ENCODE results near the gene FARS2.

The FARS2 gene

GRCh38 chr6:5471637-5472398 is 210.5 kb downstream of the FARS2 start:
- FAIRE-seq: no peak

GRCh38 chr6:5472571-5472970 is 211.3 kb downstream of the FARS2 start:
- FAIRE-seq: no peak

- no peak for FAIRE-seq
These were observed 214.5 kb downstream of the FARS2 start for GRCh38 chr6:5475779-5476178.

GRCh38 chr6:5478380-5478779 is 217.1 kb downstream of the FARS2 start:
- no peak for FAIRE-seq

GRCh38 chr6:5481033-5481432 is 219.7 kb downstream of the FARS2 start:
- FAIRE-seq: no peak

- FAIRE-seq: no peak
These were observed 220.4 kb downstream of the FARS2 start for GRCh38 chr6:5481750-5482149.

GRCh38 chr6:5482619-5483018 is 221.3 kb downstream of the FARS2 start:
- FAIRE-seq: no peak

- FAIRE-seq: no peak
These were observed 223.4 kb downstream of the FARS2 start for GRCh38 chr6:5484692-5485091.

GRCh38 chr6:5486214-5486613 is 224.9 kb downstream of the FARS2 start:
- FAIRE-seq: no peak

GRCh38 chr6:5490501-5491069 is 229.3 kb downstream of the FARS2 start:
- FAIRE-seq: no peak

- peak; percentile 31 for FAIRE-seq
These were observed 231.0 kb downstream of the FARS2 start for GRCh38 chr6:5492356-5492755.

- no peak for FAIRE-seq
These were observed 232.5 kb downstream of the FARS2 start for GRCh38 chr6:5493806-5494205.

- no peak for FAIRE-seq
These were observed 236.7 kb downstream of the FARS2 start for GRCh38 chr6:5497896-5498578.

- no peak for FAIRE-seq
These were observed 237.2 kb downstream of the FARS2 start for GRCh38 chr6:5498579-5498899.

GRCh38 chr6:5499644-5500306 is 238.5 kb downstream of the FARS2 start:
- no peak for FAIRE-seq

GRCh38 chr6:5501837-5502236 is 240.5 kb downstream of the FARS2 start:
- FAIRE-seq: no peak

GRCh38 chr6:5504078-5504477 is 242.8 kb downstream of the FARS2 start:
- FAIRE-seq: no peak

GRCh38 chr6:5506149-5506548 is 244.8 kb downstream of the FARS2 start:
- FAIRE-seq: no peak

GRCh38 chr6:5506597-5506996 is 245.3 kb downstream of the FARS2 start:
- FAIRE-seq: no peak

- no peak for FAIRE-seq
These were observed 245.9 kb downstream of the FARS2 start for GRCh38 chr6:5507131-5507681.

- FAIRE-seq: no peak
These were observed 247.8 kb downstream of the FARS2 start for GRCh38 chr6:5509106-5509505.

- FAIRE-seq: no peak
These were observed 249.2 kb downstream of the FARS2 start for GRCh38 chr6:5510331-5511133.

GRCh38 chr6:5511954-5512353 is 250.6 kb downstream of the FARS2 start:
- no peak for FAIRE-seq

Measured in G401.6 (cell line).